HCT116 (cell line): ENCODE measurements around the gene DYNLT1. TPM values are rescaled to one million over a fixed set of nuclear protein-coding genes. Genes with fewer than 3 reads are reported as not detected.

Experiments
- ATAC-seq: fragments of 200-7000 bp; cut with Tn5 transposase; 2 replicates; pipeline ENCODE4 v1.9.1; 2020; ENCODE audit warnings: mild to moderate bottlenecking, moderate library complexity
- BruUV-seq: library from RNA; stranded (reverse); fragments of 400-500 nt; replicated peaks from 2 replicates; lab custom pipeline; 2021; lab: Mats Ljungman, UMichigan
- CTCF ChIA-PET: fragments of 300-600 bp; sonication (Branson Sonifier 250); formaldehyde crosslinking; loops from one replicate; lab custom pipeline; 2021; ENCODE audit warnings: antibody characterized with exemption; lab: Charles Lee
- POLR2A ChIA-PET: fragments of 300-600, 350-600 bp; sonication (Branson Sonifier 250); formaldehyde crosslinking; loops from one replicate; lab custom pipeline; 2021; ENCODE audit warnings: antibody characterized with exemption; lab: Charles Lee
- RAD21 ChIA-PET, 2 experiments: fragments of 300-600 bp; sonication (Branson Sonifier 250); formaldehyde crosslinking; loops; one replicate each; lab custom pipeline; 2023; ENCODE audit warnings: low total read pairs in 2 of 2; ENCODE audit not compliant: uncharacterized antibody in 2 of 2, unreplicated experiment in 2 of 2, low non-redundant PET in 1 of 2; lab: Charles Lee
- DNase-seq: peaks from one replicate; pipeline ENCODE4 v3.0.0-alpha.2; 2010; ENCODE audit warnings: low read depth, low spot score
- H2AFZ ChIP-seq: fragments of 200-600 bp; shearing (Covaris generic), sonication (generic); 2 replicates; pipeline ENCODE4 v1.6.1; 2017; ENCODE audit warnings: low read depth, mixed run types, mixed read lengths, antibody characterized with exemption, low read length; ENCODE audit not compliant: poor library complexity, severe bottlenecking
- H3K27ac ChIP-seq: 2 replicates; pipeline ENCODE4 v1.5.1; 2012; ENCODE audit warnings: low read depth, low read length
- H3K27me3 ChIP-seq: fragments of 200-600 bp; sonication (generic); 2 replicates; pipeline ENCODE4 v1.6.1; 2016; ENCODE audit warnings: mixed run types, low read length, mixed read lengths; ENCODE audit not compliant: insufficient read depth
- H3K36me3 ChIP-seq, 2 experiments: fragments of 200-500 bp in 1 of 2; fragments of 200-600 bp in 1 of 2; sonication (Bioruptor generic) in 1 of 2; sonication (generic) in 1 of 2; 2 replicates each; pipeline versions ENCODE4 v1.5.1 to v1.6.1; 2014 to 2016; ENCODE audit warnings: low read length in 2 of 2, inconsistent platforms in 1 of 2, mixed read lengths in 1 of 2, mixed run types in 1 of 2; ENCODE audit not compliant: insufficient read depth in 2 of 2, control insufficient read depth in 1 of 2
- H3K4me1 ChIP-seq, 2 experiments: fragments of 200-600 bp in 1 of 2; sonication (generic) in 1 of 2; 2 replicates each; pipeline versions ENCODE4 v1.5.1 to v1.6.1; 2012 to 2017; ENCODE audit warnings: low read length in 2 of 2, inconsistent platforms in 1 of 2, mild to moderate bottlenecking in 1 of 2, mixed read lengths in 1 of 2, mixed run types in 1 of 2, moderate library complexity in 1 of 2; ENCODE audit not compliant: insufficient read depth in 2 of 2, control insufficient read depth in 1 of 2
- H3K4me2 ChIP-seq: fragments of 200-600 bp; sonication (generic); 2 replicates; pipeline ENCODE4 v1.6.1; 2017; ENCODE audit warnings: mixed run types, low read length, mixed read lengths
- H3K4me3 ChIP-seq, 2 experiments: fragments of 200-600 bp in 1 of 2; sonication (generic) in 1 of 2; replicated peaks in 1 of 2; 2 replicates each; pipeline ENCODE4 v1.5.1; 2011 to 2016; ENCODE audit warnings: low read length in 2 of 2, control low read depth in 1 of 2, low read depth in 1 of 2, mild to moderate bottlenecking in 1 of 2, mixed read lengths in 1 of 2, mixed run types in 1 of 2
- H3K79me2 ChIP-seq: fragments of 200-600 bp; sonication (generic); 2 replicates; pipeline ENCODE4 v1.6.1; 2017; ENCODE audit warnings: mild to moderate bottlenecking, mixed run types, low read length, moderate library complexity, mixed read lengths; ENCODE audit not compliant: insufficient read depth
- H3K9ac ChIP-seq: fragments of 200-600 bp; sonication (generic); 2 replicates; pipeline ENCODE4 v1.6.1; 2016; ENCODE audit warnings: low read length, mixed read lengths
- H3K9me2 ChIP-seq: fragments of 200-600 bp; sonication (generic), shearing (Covaris generic); 2 replicates; pipeline ENCODE4 v1.6.1; 2017; ENCODE audit warnings: mixed run types, mild to moderate bottlenecking, moderate library complexity; ENCODE audit not compliant: insufficient read depth
- H3K9me3 ChIP-seq, 2 experiments: fragments of 200-500 bp in 1 of 2; fragments of 200-600 bp in 1 of 2; sonication (Bioruptor generic) in 1 of 2; sonication (generic) in 1 of 2; 2 replicates each; pipeline ENCODE4 v1.6.1; 2014 to 2017; ENCODE audit warnings: low read length in 2 of 2, mixed read lengths in 2 of 2, inconsistent platforms in 1 of 2, low read depth in 1 of 2, mild to moderate bottlenecking in 1 of 2, mixed run types in 1 of 2, moderate library complexity in 1 of 2; ENCODE audit not compliant: control insufficient read depth in 1 of 2, insufficient read depth in 1 of 2
- H4K20me1 ChIP-seq: fragments of 200-600 bp; sonication (generic), shearing (Covaris generic); 2 replicates; pipeline ENCODE4 v1.6.1; 2017; ENCODE audit warnings: mixed run types, mild to moderate bottlenecking, moderate library complexity; ENCODE audit not compliant: insufficient read depth
- ELF1 ChIP-seq: IDR thresholded peaks from 2 replicates; pipeline ENCODE4 v1.6.1; 2012; ENCODE audit warnings: low read depth, borderline replicate concordance
- EZH2phosphoT487 ChIP-seq: fragments of 200-600 bp; IDR thresholded peaks from 2 replicates; pipeline ENCODE4 v1.6.1; 2018; ENCODE audit warnings: antibody characterized with exemption, borderline replicate concordance
- SIN3A ChIP-seq: IDR thresholded peaks from 2 replicates; pipeline ENCODE4 v1.6.1; 2012; ENCODE audit warnings: low read depth
- TCF7L2 ChIP-seq: IDR thresholded peaks from 2 replicates; pipeline ENCODE4 v1.7.0; 2011; ENCODE audit warnings: borderline replicate concordance, inconsistent platforms; ENCODE audit not compliant: insufficient read depth, insufficient read length; ENCODE audit errors: extremely low read depth
- YY1 ChIP-seq: IDR thresholded peaks from 2 replicates; pipeline ENCODE4 v1.6.1; 2011; ENCODE audit warnings: low read length, low read depth, moderate library complexity, mild to moderate bottlenecking; ENCODE audit not compliant: insufficient replicate concordance; ENCODE audit errors: extremely low read depth
- intact Hi-C: fragments of 100-400 bp; cut with micrococcal nuclease; formaldehyde crosslinking; loops from 2 replicates; pipeline ENCODE4 v1.10.0; 2022
- total RNA-seq: library from RNA; stranded (reverse); gene quantifications from one replicate; pipeline ENCODE4 v1.2.1, GENCODE V29; 2021; ENCODE audit not compliant: unreplicated experiment
- TF ChIP-seq, protein P1 (sequence below): IDR thresholded peaks from 2 replicates; pipeline ENCODE4 v1.6.1; 2012; ENCODE audit warnings: low read depth
- TF ChIP-seq, protein P2 (sequence below): IDR thresholded peaks from 2 replicates; pipeline ENCODE4 v1.6.1; 2011; ENCODE audit warnings: mild to moderate bottlenecking, low read length, moderate library complexity; ENCODE audit not compliant: insufficient replicate concordance; ENCODE audit errors: extremely low read depth
- TF ChIP-seq, protein P3 (sequence below), 3 experiments: fragments of 200-600 bp in 1 of 3; sonication (generic) in 1 of 3; IDR thresholded peaks in 2 of 3; conservative IDR thresholded peaks in 1 of 3; 2 replicates each; pipeline ENCODE4 v1.5.1; 2012 to 2017; ENCODE audit warnings: low read depth in 2 of 3, low read length in 2 of 3, antibody characterized with exemption in 1 of 3, borderline replicate concordance in 1 of 3, control low read depth in 1 of 3, mild to moderate bottlenecking in 1 of 3, mixed read lengths in 1 of 3, mixed run types in 1 of 3, moderate library complexity in 1 of 3; ENCODE audit not compliant: insufficient read depth in 1 of 3

DYNLT1 gene
- total RNA-seq, 1 experiment from 2014 or later: 239 TPM

DNA sequence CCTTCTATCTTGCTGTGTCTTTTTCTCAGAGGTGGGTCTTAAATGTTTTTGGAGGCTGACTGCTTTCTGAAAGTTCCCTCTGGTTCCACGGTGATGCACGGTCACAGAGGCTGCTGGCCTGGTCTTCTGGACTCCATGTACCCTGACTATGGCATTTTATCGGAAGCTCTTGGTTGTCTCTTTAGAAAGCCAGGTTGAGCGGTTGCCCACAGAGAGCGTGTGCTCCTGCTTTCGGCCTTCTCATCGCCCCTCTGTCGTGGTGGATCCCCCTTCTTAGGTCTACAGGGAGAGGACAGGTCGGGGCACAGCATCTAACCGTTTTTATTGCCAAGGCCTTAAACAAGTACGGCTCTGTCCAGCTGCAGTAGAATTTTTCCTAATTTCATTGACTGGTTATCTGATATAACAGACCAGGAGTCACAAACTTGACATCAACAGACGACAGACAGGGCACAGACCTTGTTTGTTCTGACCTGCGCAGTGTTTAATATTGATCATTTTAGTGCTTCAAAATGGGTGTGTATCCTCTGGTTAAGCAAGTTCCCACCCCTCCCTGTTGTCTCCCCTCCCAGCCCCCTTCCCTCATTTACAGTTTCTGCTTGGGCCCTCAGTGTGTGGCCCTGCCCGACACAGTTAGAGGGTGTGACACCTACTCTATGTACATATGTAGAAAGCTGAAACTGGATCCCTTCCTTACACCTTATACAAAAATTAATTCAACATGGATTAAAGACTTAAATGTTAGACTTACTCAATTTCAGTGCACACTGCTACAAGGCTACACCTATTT, 30.0 kb upstream of the DYNLT1 start:
- Histone ChIP-seq H3K36me3 (no peaks in the 10 kb centered on the region), H3K9ac (no peak overlapping the region), H4K20me1 (no peaks in the 10 kb centered on the region), H2AFZ (no peak overlapping the region), H3K4me3 (no peak overlapping the region), H3K4me1 (peaks cover 12 to 16% of the 10 kb centered on the region in 2 experiments; a peak in 3 of 4 replicates), H3K27ac (no peak overlapping the region), H3K4me2 (no peak overlapping the region), H3K9me2 (no peaks in the 10 kb centered on the region), H3K27me3 (no peaks in the 10 kb centered on the region), H3K79me2 (no peaks in the 10 kb centered on the region; the same call in 1 of the 2 replicates), H3K9me3 (no peaks in the 10 kb centered on the region)
- intact Hi-C loops: no loop called here
- CTCF ChIA-PET: no interaction called here
- BruUV-seq: no TSS peak
- POLR2A ChIA-PET: no interaction called here
- no peak for DNase-seq
- RAD21 ChIA-PET: no interaction called here
- ATAC-seq: no peak
- TF ChIP-seq YY1 (no peak), EZH2phosphoT487 (no peak), TCF7L2 (no peak), SIN3A (no peak), ELF1 (no peak)
- TF ChIP-seq, protein P1, sequence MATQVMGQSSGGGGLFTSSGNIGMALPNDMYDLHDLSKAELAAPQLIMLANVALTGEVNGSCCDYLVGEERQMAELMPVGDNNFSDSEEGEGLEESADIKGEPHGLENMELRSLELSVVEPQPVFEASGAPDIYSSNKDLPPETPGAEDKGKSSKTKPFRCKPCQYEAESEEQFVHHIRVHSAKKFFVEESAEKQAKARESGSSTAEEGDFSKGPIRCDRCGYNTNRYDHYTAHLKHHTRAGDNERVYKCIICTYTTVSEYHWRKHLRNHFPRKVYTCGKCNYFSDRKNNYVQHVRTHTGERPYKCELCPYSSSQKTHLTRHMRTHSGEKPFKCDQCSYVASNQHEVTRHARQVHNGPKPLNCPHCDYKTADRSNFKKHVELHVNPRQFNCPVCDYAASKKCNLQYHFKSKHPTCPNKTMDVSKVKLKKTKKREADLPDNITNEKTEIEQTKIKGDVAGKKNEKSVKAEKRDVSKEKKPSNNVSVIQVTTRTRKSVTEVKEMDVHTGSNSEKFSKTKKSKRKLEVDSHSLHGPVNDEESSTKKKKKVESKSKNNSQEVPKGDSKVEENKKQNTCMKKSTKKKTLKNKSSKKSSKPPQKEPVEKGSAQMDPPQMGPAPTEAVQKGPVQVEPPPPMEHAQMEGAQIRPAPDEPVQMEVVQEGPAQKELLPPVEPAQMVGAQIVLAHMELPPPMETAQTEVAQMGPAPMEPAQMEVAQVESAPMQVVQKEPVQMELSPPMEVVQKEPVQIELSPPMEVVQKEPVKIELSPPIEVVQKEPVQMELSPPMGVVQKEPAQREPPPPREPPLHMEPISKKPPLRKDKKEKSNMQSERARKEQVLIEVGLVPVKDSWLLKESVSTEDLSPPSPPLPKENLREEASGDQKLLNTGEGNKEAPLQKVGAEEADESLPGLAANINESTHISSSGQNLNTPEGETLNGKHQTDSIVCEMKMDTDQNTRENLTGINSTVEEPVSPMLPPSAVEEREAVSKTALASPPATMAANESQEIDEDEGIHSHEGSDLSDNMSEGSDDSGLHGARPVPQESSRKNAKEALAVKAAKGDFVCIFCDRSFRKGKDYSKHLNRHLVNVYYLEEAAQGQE: no peak
- TF ChIP-seq, protein P2, sequence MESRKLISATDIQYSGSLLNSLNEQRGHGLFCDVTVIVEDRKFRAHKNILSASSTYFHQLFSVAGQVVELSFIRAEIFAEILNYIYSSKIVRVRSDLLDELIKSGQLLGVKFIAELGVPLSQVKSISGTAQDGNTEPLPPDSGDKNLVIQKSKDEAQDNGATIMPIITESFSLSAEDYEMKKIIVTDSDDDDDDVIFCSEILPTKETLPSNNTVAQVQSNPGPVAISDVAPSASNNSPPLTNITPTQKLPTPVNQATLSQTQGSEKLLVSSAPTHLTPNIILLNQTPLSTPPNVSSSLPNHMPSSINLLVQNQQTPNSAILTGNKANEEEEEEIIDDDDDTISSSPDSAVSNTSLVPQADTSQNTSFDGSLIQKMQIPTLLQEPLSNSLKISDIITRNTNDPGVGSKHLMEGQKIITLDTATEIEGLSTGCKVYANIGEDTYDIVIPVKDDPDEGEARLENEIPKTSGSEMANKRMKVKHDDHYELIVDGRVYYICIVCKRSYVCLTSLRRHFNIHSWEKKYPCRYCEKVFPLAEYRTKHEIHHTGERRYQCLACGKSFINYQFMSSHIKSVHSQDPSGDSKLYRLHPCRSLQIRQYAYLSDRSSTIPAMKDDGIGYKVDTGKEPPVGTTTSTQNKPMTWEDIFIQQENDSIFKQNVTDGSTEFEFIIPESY: no peak
- TF ChIP-seq, protein P3, sequence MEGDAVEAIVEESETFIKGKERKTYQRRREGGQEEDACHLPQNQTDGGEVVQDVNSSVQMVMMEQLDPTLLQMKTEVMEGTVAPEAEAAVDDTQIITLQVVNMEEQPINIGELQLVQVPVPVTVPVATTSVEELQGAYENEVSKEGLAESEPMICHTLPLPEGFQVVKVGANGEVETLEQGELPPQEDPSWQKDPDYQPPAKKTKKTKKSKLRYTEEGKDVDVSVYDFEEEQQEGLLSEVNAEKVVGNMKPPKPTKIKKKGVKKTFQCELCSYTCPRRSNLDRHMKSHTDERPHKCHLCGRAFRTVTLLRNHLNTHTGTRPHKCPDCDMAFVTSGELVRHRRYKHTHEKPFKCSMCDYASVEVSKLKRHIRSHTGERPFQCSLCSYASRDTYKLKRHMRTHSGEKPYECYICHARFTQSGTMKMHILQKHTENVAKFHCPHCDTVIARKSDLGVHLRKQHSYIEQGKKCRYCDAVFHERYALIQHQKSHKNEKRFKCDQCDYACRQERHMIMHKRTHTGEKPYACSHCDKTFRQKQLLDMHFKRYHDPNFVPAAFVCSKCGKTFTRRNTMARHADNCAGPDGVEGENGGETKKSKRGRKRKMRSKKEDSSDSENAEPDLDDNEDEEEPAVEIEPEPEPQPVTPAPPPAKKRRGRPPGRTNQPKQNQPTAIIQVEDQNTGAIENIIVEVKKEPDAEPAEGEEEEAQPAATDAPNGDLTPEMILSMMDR (IDR thresholded peaks at IDR 0.05 in 2 of 3, conservative IDR thresholded peaks at IDR 0.05 in 1 of 3; ENCODE audit: borderline replicate concordance in 1 of 3, insufficient read depth in 1 of 3, low read depth in 2 of 3, low read length in 2 of 3): no peak
- TF ChIP-seq, all 23 proteins: peak for 0
